ENCODE measurements around the gene ZNF740. TPM values are rescaled to one million over a fixed set of nuclear protein-coding genes. Genes with fewer than 3 reads are reported as not detected.
A peak's percentile ranks its signal among the peaks of the same experiment; 100 is the strongest.

ZNF740 gene
- polyA plus RNA-seq, 1 of the 3 experiments (the other 2 are of a cell fraction): 14.6 TPM

- no peaks in the 10 kb centered on the region for H3K9me2 ChIP-seq
- no peak overlapping the region for H2AFZ ChIP-seq (ENCODE audit: low read depth)
- H3K4me1 ChIP-seq (ENCODE audit: control insufficient read depth in 1 of 2, insufficient read depth in 2 of 2, low read depth in 1 of 2, low read length in 1 of 2): peaks cover 16 to 31% of the 10 kb centered on the region in 2 experiments; a peak in 3 of 4 replicates
- H3K4me2 ChIP-seq: peak overlapping the region; percentile 97
- H3F3A ChIP-seq (replicated peaks; ENCODE audit: insufficient read depth): peaks cover 20% of the 10 kb centered on the region
- DNase-seq: peak; percentile 98
- CTCF ChIA-PET: interaction anchor here (0.6 to 23.1 kb wide), 12 partner anchors 10 to 140 kb away, joined by 3 to 272 read pairs (median 5); partner anchors contain the start of genes AAAS and ESPL1
- peak overlapping the region; percentile 89 to 97 for H3K27ac ChIP-seq (ENCODE audit: low read depth in 2 of 2, low read length in 1 of 2)
- POLR2A ChIA-PET: interaction anchor here (0.9 to 2.1 kb wide), 11 partner anchors 8 to 175 kb away, joined by 3 to 12 read pairs (median 4); partner anchors contain the start of genes AAAS, EIF4B, ESPL1 and MYG1
- peak overlapping the region; percentile 77 to 78 for H3K4me3 ChIP-seq (ENCODE audit: low read depth in 2 of 2, low read length in 1 of 2)
- H3K36me3 ChIP-seq (replicated peaks in 1 of 2; ENCODE audit: control insufficient read depth in 1 of 2, insufficient read depth in 2 of 2, low read length in 1 of 2): peaks cover 39 to 40% of the 10 kb centered on the region in 2 experiments
- peaks cover 41% of the 10 kb centered on the region for H3K79me2 ChIP-seq (ENCODE audit: insufficient read depth)
- H3K9me3 ChIP-seq: no peaks in the 10 kb centered on the region
- peak; percentile 71 for TF ChIP-seq MXI1 (IDR thresholded peaks at IDR 0.05; ENCODE audit: low read depth, low read length)
- TF ChIP-seq, protein P1, sequence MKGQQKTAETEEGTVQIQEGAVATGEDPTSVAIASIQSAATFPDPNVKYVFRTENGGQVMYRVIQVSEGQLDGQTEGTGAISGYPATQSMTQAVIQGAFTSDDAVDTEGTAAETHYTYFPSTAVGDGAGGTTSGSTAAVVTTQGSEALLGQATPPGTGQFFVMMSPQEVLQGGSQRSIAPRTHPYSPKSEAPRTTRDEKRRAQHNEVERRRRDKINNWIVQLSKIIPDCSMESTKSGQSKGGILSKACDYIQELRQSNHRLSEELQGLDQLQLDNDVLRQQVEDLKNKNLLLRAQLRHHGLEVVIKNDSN (IDR thresholded peaks at IDR 0.05; ENCODE audit: borderline replicate concordance, low read depth): no peak
- TF ChIP-seq NRF1 (IDR thresholded peaks at IDR 0.05; ENCODE audit: low read depth, low read length): 0 out of 2 replicates have a peak, but pooled peaks have one; percentile 10
- no peak for TF ChIP-seq JUND (IDR thresholded peaks at IDR 0.05)
- TF ChIP-seq TAF1 (IDR thresholded peaks at IDR 0.05; ENCODE audit: borderline replicate concordance, low read depth, low read length): no peak
- no peak for TF ChIP-seq ELF1 (IDR thresholded peaks at IDR 0.05)
- WGBS (ENCODE audit: low lambda C conversion rate): 15% methylated on average over 8 of the region's 57 CpGs
- H3K27me3 ChIP-seq (ENCODE audit: insufficient read depth): no peaks in the 10 kb centered on the region
- H4K20me1 ChIP-seq (ENCODE audit: insufficient read depth): no peaks in the 10 kb centered on the region; the same call in 1 of the 2 replicates
- H3K9ac ChIP-seq: peak overlapping the region; percentile 83
Observed at GRCh38 chr12:53180931-53181645, 566 bp downstream of the ZNF740 start.

DNA sequence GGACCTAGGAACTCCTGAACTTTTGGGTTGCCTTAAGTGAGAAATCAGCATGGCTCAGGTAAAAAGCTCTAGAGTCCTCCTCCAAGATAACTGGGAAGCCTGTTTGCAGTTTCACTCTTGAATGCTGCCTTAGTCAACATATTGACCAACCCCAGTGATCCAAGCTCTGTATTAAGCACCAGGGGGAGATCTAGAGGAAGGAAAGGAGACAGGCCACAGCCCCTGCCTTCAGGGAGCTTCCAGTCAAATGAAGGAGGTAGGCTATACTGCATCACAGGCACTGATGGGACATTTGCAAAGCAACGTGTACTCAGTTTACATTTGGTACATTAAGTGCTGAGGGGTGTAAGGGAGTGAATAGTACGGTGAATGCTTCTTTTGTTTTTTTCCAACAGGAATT lies 1.4 kb downstream of the ZNF740 start:
- Histone ChIP-seq H3K36me3 (replicated peaks in 1 of 2; ENCODE audit: control insufficient read depth in 1 of 2, insufficient read depth in 2 of 2, low read length in 1 of 2) (peaks cover 46 to 47% of the 10 kb centered on the region in 2 experiments), H3F3A (replicated peaks; ENCODE audit: insufficient read depth) (peaks cover 20% of the 10 kb centered on the region), H3K27ac (ENCODE audit: low read depth in 2 of 2, low read length in 1 of 2) (peak overlapping the region; percentile 89 to 97; a peak in 2 of 4 replicates), H3K9ac (peak overlapping the region; percentile 83; the same call in 1 of the 2 replicates), H3K4me2 (peak overlapping the region; percentile 97), H3K4me3 (ENCODE audit: low read depth in 2 of 2, low read length in 1 of 2) (peak overlapping the region; percentile 77 to 78), H3K4me1 (ENCODE audit: control insufficient read depth in 1 of 2, insufficient read depth in 2 of 2, low read depth in 1 of 2, low read length in 1 of 2) (peaks cover 16 to 37% of the 10 kb centered on the region in 2 experiments; a peak in 3 of 4 replicates), H3K9me2 (no peaks in the 10 kb centered on the region), H3K79me2 (ENCODE audit: insufficient read depth) (peaks cover 41% of the 10 kb centered on the region), H3K9me3 (no peaks in the 10 kb centered on the region), H3K27me3 (ENCODE audit: insufficient read depth) (no peaks in the 10 kb centered on the region), H4K20me1 (ENCODE audit: insufficient read depth) (no peaks in the 10 kb centered on the region; the same call in 1 of the 2 replicates), H2AFZ (ENCODE audit: low read depth) (no peak overlapping the region)
- ChIA-PET CTCF (interaction anchor here (0.6 to 23.1 kb wide), 16 partner anchors 9 to 129 kb away, joined by 3 to 272 read pairs (median 4); partner anchors contain the start of gene ESPL1), POLR2A (interaction anchor here (0.6 to 2.1 kb wide), 3 partner anchors 10 to 176 kb away, joined by 3 to 4 read pairs (median 4); partner anchors contain the start of genes EIF4B and ESPL1)
- WGBS (ENCODE audit: low lambda C conversion rate): 97% methylated on average over 2 of the region's 2 CpGs
- DNase-seq: no peak
- no peak for TF ChIP-seq MXI1 (IDR thresholded peaks at IDR 0.05; ENCODE audit: low read depth, low read length)
- TF ChIP-seq RFX5 (IDR thresholded peaks at IDR 0.05; ENCODE audit: low read length): no peak
- TF ChIP-seq, protein P2, sequence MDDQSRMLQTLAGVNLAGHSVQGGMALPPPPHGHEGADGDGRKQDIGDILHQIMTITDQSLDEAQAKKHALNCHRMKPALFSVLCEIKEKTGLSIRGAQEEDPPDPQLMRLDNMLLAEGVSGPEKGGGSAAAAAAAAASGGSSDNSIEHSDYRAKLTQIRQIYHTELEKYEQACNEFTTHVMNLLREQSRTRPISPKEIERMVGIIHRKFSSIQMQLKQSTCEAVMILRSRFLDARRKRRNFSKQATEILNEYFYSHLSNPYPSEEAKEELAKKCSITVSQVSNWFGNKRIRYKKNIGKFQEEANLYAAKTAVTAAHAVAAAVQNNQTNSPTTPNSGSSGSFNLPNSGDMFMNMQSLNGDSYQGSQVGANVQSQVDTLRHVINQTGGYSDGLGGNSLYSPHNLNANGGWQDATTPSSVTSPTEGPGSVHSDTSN (IDR thresholded peaks at IDR 0.05): no peak
- no peak for TF ChIP-seq MAX (IDR thresholded peaks at IDR 0.05; ENCODE audit: low read depth)
- TF ChIP-seq CHD2 (IDR thresholded peaks at IDR 0.05; ENCODE audit: low read length, partially characterized antibody): no peak
- TF ChIP-seq MEF2A (IDR thresholded peaks at IDR 0.05; ENCODE audit: borderline replicate concordance, low read depth): no peak
- TF ChIP-seq FOXM1 (IDR thresholded peaks at IDR 0.05; ENCODE audit: low read depth): no peak
- no peak for TF ChIP-seq REST (IDR thresholded peaks at IDR 0.05; ENCODE audit: low read depth, low read length)
- TF ChIP-seq, protein P3, sequence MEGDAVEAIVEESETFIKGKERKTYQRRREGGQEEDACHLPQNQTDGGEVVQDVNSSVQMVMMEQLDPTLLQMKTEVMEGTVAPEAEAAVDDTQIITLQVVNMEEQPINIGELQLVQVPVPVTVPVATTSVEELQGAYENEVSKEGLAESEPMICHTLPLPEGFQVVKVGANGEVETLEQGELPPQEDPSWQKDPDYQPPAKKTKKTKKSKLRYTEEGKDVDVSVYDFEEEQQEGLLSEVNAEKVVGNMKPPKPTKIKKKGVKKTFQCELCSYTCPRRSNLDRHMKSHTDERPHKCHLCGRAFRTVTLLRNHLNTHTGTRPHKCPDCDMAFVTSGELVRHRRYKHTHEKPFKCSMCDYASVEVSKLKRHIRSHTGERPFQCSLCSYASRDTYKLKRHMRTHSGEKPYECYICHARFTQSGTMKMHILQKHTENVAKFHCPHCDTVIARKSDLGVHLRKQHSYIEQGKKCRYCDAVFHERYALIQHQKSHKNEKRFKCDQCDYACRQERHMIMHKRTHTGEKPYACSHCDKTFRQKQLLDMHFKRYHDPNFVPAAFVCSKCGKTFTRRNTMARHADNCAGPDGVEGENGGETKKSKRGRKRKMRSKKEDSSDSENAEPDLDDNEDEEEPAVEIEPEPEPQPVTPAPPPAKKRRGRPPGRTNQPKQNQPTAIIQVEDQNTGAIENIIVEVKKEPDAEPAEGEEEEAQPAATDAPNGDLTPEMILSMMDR (IDR thresholded peaks at IDR 0.05): no peak
- TF ChIP-seq RXRA (IDR thresholded peaks at IDR 0.05; ENCODE audit: borderline replicate concordance, low read depth): no peak
- TF ChIP-seq, protein P4, sequence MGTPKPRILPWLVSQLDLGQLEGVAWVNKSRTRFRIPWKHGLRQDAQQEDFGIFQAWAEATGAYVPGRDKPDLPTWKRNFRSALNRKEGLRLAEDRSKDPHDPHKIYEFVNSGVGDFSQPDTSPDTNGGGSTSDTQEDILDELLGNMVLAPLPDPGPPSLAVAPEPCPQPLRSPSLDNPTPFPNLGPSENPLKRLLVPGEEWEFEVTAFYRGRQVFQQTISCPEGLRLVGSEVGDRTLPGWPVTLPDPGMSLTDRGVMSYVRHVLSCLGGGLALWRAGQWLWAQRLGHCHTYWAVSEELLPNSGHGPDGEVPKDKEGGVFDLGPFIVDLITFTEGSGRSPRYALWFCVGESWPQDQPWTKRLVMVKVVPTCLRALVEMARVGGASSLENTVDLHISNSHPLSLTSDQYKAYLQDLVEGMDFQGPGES (IDR thresholded peaks at IDR 0.05; ENCODE audit: low read depth, low read length): no peak
- TF ChIP-seq GABPA (IDR thresholded peaks at IDR 0.05; ENCODE audit: low read depth): no peak
